OCI-LY7 (cell line): Measurements from ENCODE around the gene SORCS1.

Experiments used
- CTCF ChIP-seq: fragments of 200-600 bp; sonication (generic); conservative IDR thresholded peaks from 2 replicates; pipeline ENCODE4 v1.5.1; 2014; ENCODE audit warnings: mild to moderate bottlenecking, antibody characterized with exemption, low read length, moderate library complexity, mixed read lengths
- EZH2phosphoT487 ChIP-seq: fragments of 200-600 bp; sonication (generic); IDR thresholded peaks from 2 replicates; pipeline ENCODE4 v1.6.1; 2018; ENCODE audit warnings: low read depth, borderline replicate concordance, mild to moderate bottlenecking, mixed run types, antibody characterized with exemption, low read length, moderate library complexity, mixed read lengths

- TF ChIP-seq CTCF (no peak), EZH2phosphoT487 (no peak)
Measured at GRCh38 chr10:106973716-106974115, 190.8 kb downstream of the SORCS1 start.
